Activated naive CD4-positive, alpha-beta T cell treated with anti-CD3 and anti-CD28 coated beads, Interleukin-2, amount 10 ng/mL, durations not matched to agents 7 days and 5 days (primary cell): ENCODE measurements around the gene IFT20.

Source experiments
- CTCF ChIA-PET: fragments of 350-600 bp; sonication (Branson Sonifier 250); formaldehyde crosslinking; loops from one replicate; lab custom pipeline; 2021; ENCODE audit warnings: antibody characterized with exemption; lab: Charles Lee
- DNase-seq: peaks from one replicate; pipeline ENCODE4 v3.0.0-alpha.2; 2020
- H3K27ac Mint-ChIP-seq: one replicate; pipeline ENCODE4 v1.8.0; 2021; ENCODE audit warnings: mild to moderate bottlenecking, moderate library complexity, mixed read lengths
- H3K27me3 Mint-ChIP-seq: one replicate; pipeline ENCODE4 v1.8.0; 2021; ENCODE audit warnings: mild to moderate bottlenecking, mixed read lengths
- H3K36me3 Mint-ChIP-seq: one replicate; pipeline ENCODE4 v1.8.0; 2021; ENCODE audit warnings: mixed read lengths
- H3K4me1 Mint-ChIP-seq: one replicate; pipeline ENCODE4 v1.8.0; 2021; ENCODE audit warnings: mixed read lengths
- H3K4me3 Mint-ChIP-seq: one replicate; pipeline ENCODE4 v1.8.0; 2021; ENCODE audit warnings: mild to moderate bottlenecking, moderate library complexity, mixed read lengths
- H3K9me3 Mint-ChIP-seq: one replicate; pipeline ENCODE4 v1.8.0; 2021; ENCODE audit warnings: mixed read lengths

The IFT20 gene

DNA sequence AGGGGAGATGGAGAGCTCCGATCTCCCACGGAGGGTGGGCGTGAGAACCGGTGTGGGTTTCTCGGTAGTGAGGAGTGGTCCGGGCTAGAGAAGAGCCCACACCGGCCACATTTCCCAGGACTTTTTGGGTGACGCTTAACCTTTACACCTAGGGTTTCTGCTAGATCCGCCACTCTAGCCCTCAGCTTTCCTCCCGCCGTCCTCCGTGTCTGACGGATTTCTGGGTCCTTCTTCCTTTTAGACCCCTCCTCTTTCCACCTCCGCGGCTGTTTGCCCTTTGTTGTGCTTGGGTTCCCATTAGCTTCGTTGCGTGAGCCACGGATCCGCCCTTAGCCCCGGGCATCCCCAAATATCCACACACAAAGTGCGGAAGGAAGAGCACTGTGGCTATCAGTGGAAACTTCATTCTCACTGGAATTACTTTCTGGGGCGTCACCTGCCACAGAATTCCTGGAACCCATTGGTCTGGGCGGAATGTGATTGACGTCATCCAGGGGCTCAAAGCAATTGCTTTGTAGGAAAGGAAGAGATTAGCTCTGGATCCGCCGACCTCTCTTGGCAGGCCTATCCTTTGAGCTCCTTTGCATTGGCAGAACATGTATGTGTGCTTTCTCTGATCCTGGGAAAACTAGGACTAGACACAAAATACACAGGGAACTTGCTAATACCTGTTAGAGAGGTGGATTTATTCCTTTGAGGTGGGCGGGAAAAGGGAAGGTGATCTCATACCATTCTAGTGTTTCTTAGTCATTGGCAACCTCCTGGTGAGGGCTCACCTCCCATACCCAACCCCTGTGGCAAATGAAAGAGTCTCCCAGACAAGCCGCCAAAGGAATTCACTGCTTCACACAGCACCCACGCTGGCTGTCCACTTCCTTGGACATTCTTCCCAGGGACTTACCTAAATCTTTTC is 943 bp upstream of the IFT20 start:
- Mint-ChIP-seq H3K9me3 (no peaks in the 10 kb centered on the region), H3K36me3 (peaks cover 10% of the 10 kb centered on the region), H3K27ac (peak overlapping the region; percentile 98), H3K4me1 (peaks cover 53% of the 10 kb centered on the region), H3K4me3 (peak overlapping the region; percentile 99), H3K27me3 (no peaks in the 10 kb centered on the region)
- peak; percentile 52 for DNase-seq
- CTCF ChIA-PET = interaction anchor here (0.8 to 1.7 kb wide), 4 partner anchors 10 to 103 kb away, joined by 3 to 10 read pairs (median 4); partner anchors contain the start of gene POLDIP2

DNA sequence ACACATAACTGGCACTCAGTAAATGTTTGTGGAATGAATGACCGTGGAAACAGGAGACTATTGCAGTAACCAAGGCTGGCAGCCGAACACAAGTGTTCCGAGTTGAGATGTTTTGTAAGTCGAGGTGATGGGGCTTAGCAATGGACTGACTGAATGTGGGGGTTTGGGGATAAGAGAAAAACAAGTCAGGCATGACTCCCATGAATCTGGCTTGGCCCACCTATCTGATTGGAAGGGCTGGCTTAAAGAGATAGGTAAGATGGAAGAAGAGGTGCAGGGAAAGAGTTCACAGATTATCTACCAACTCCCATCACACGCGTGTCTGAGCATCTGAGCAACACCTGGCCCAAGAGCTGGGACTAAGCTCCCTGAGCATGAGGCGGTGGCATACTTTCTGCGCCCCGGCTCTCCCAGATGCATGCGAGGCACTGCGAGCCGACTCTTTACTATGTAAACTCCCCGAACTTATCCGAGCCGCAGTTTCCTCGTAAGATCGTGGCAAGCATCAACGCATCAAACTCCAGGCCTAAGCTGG is 539 bp downstream of the IFT20 start:
- CTCF ChIA-PET = no interaction called here
- Mint-ChIP-seq H3K36me3 (peaks cover 6% of the 10 kb centered on the region), H3K27ac (peak overlapping the region; percentile 98), H3K9me3 (no peaks in the 10 kb centered on the region), H3K27me3 (no peaks in the 10 kb centered on the region), H3K4me3 (peak overlapping the region; percentile 99), H3K4me1 (peaks cover 53% of the 10 kb centered on the region)
- DNase-seq = no peak

DNA sequence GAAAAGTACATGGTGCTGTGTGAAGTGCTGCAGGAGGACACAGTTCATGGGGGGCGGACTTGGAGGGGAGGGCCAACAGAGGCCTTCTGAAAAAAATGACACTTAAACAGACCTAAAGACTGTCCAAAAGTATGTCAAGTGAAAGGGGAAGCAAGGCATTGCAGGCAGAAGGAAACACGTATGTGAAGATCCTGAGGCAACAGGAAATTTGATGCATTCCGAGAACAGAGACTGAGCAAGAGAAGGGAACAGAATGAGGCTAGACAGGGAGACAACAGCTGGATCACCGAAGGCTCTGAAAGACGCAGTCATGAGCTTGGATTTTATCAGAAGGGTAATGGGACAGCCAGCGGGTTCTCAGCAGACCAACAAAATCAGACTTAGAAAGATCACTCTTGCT is 1.1 kb downstream of the IFT20 start:
- no peak overlapping the region for H3K27ac Mint-ChIP-seq
- H3K27me3 Mint-ChIP-seq = no peaks in the 10 kb centered on the region
- DNase-seq = no peak
- CTCF ChIA-PET = interaction anchor here (0.6 kb wide), 1 partner anchor 24 kb away, joined by 3 read pairs; no protein-coding TSS in a partner anchor
- no peaks in the 10 kb centered on the region for H3K9me3 Mint-ChIP-seq
- H3K4me1 Mint-ChIP-seq = peaks cover 51% of the 10 kb centered on the region
- H3K4me3 Mint-ChIP-seq = peak overlapping the region; percentile 99
- peaks cover 4% of the 10 kb centered on the region for H3K36me3 Mint-ChIP-seq

GRCh38 chr17:28333083-28333746 is 2.1 kb downstream of the IFT20 start:
- no peak for DNase-seq
- no peaks in the 10 kb centered on the region for H3K9me3 Mint-ChIP-seq
- peaks cover 46% of the 10 kb centered on the region for H3K4me1 Mint-ChIP-seq
- no peaks in the 10 kb centered on the region for H3K27me3 Mint-ChIP-seq
- no peak overlapping the region for H3K4me3 Mint-ChIP-seq
- peaks cover 11% of the 10 kb centered on the region for H3K36me3 Mint-ChIP-seq
- CTCF ChIA-PET = interaction anchor here (0.6 kb wide), 1 partner anchor 25 kb away, joined by 3 read pairs; no protein-coding TSS in a partner anchor
- H3K27ac Mint-ChIP-seq = no peak overlapping the region

GRCh38 chr17:28331891-28332420 is 3.3 kb downstream of the IFT20 start:
- CTCF ChIA-PET = no interaction called here
- H3K27me3 Mint-ChIP-seq = no peaks in the 10 kb centered on the region
- no peak for DNase-seq
- peaks cover 17% of the 10 kb centered on the region for H3K36me3 Mint-ChIP-seq
- H3K27ac Mint-ChIP-seq = no peak overlapping the region
- no peak overlapping the region for H3K4me3 Mint-ChIP-seq
- H3K4me1 Mint-ChIP-seq = peaks cover 34% of the 10 kb centered on the region
- H3K9me3 Mint-ChIP-seq = no peaks in the 10 kb centered on the region

GRCh38 chr17:28330671-28331070 is 4.6 kb downstream of the IFT20 start:
- Mint-ChIP-seq H3K36me3 (peaks cover 22% of the 10 kb centered on the region), H3K4me1 (peaks cover 24% of the 10 kb centered on the region), H3K27ac (peak overlapping the region; percentile 28), H3K27me3 (no peaks in the 10 kb centered on the region), H3K9me3 (no peaks in the 10 kb centered on the region), H3K4me3 (no peak overlapping the region)
- DNase-seq = no peak
- CTCF ChIA-PET = no interaction called here

GRCh38 chr17:28328325-28328724 is 6.9 kb downstream of the IFT20 start:
- H3K4me3 Mint-ChIP-seq = no peak overlapping the region
- no peaks in the 10 kb centered on the region for H3K9me3 Mint-ChIP-seq
- H3K27me3 Mint-ChIP-seq = no peaks in the 10 kb centered on the region
- no peak overlapping the region for H3K27ac Mint-ChIP-seq
- H3K36me3 Mint-ChIP-seq = peaks cover 22% of the 10 kb centered on the region
- DNase-seq = no peak
- H3K4me1 Mint-ChIP-seq = peaks cover 2% of the 10 kb centered on the region
- CTCF ChIA-PET = no interaction called here

GRCh38 chr17:28327709-28328108 is 7.6 kb downstream of the IFT20 start:
- Mint-ChIP-seq H3K4me1 (peaks cover 4% of the 10 kb centered on the region), H3K9me3 (no peaks in the 10 kb centered on the region), H3K27ac (no peak overlapping the region), H3K36me3 (peaks cover 22% of the 10 kb centered on the region), H3K27me3 (no peaks in the 10 kb centered on the region), H3K4me3 (no peak overlapping the region)
- CTCF ChIA-PET = no interaction called here
- no peak for DNase-seq

- Mint-ChIP-seq H3K9me3 (no peaks in the 10 kb centered on the region), H3K4me1 (peaks cover 5% of the 10 kb centered on the region), H3K27ac (no peak overlapping the region), H3K27me3 (no peaks in the 10 kb centered on the region), H3K36me3 (peaks cover 24% of the 10 kb centered on the region), H3K4me3 (no peak overlapping the region)
- no peak for DNase-seq
- CTCF ChIA-PET = no interaction called here
Measured at GRCh38 chr17:28327031-28327607, 8.2 kb downstream of the IFT20 start.

DNA sequence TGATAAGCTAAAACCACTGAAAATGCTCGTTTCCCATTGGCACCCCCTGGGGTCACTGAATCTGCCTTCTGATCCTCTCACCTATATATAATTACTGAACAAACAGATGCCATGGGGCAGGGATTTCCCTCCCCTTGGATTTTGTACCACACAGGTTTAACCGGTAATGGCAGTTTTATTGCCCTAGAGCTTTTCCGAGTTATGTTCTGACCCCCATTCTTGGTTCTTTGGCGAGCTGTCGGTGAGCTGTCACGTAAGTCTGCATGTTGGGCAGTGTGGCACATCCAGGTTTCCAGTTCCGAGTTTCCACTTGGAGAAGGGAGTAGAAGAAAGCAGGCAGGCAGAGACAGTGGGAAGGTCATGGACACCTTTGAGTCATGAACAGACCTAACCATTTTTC is 9.2 kb downstream of the IFT20 start:
- Mint-ChIP-seq H3K27ac (no peak overlapping the region), H3K9me3 (no peaks in the 10 kb centered on the region), H3K4me3 (no peak overlapping the region), H3K36me3 (peaks cover 25% of the 10 kb centered on the region), H3K27me3 (no peaks in the 10 kb centered on the region), H3K4me1 (peaks cover 13% of the 10 kb centered on the region)
- CTCF ChIA-PET = no interaction called here
- no peak for DNase-seq

DNA sequence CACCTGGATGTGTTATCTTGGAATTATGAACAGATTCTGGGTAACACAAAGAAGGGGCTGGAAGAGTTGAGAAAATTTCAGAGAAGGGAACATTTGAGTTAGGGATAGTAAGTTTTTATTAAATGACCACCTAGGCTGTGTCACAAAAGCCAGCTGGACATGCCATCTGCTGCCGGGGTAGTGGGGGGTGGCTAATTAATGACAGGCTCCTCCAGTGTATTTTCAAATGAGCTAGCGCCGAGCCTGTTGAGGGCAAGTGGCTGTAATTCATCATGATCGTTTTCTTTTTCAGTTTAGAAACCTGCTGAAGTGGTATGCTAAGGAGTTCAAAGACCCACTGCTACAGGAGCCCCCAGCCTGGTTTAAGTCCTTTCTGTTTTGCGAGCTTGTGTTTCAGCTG is 10.1 kb downstream of the IFT20 start:
- DNase-seq = no peak
- peaks cover 29% of the 10 kb centered on the region for H3K36me3 Mint-ChIP-seq
- H3K27ac Mint-ChIP-seq = no peak overlapping the region
- H3K4me1 Mint-ChIP-seq = peaks cover 22% of the 10 kb centered on the region
- H3K9me3 Mint-ChIP-seq = no peaks in the 10 kb centered on the region
- no peak overlapping the region for H3K4me3 Mint-ChIP-seq
- H3K27me3 Mint-ChIP-seq = no peaks in the 10 kb centered on the region
- CTCF ChIA-PET = no interaction called here

DNA sequence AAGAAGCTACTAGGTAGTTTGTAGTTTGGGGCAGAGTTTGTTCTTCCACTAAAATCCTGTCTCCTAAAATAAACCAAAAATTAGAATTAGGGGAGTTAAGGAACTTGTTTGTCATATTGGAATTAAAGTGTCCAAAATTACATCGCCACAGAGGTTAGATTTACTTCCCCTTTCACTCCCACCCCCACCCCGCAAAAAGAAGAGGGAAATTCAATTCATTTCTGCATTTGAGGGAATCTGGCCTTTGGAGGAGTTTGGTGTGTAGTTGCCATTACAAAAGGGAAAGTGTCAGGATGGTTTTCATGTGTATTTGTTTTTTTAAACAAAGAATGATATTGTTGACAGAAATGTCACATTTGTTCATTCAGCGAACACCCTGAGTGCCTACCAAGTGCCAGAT is 10.5 kb downstream of the IFT20 start:
- Mint-ChIP-seq H3K4me1 (peaks cover 26% of the 10 kb centered on the region), H3K27ac (no peak overlapping the region), H3K36me3 (peaks cover 29% of the 10 kb centered on the region), H3K9me3 (no peaks in the 10 kb centered on the region), H3K4me3 (no peak overlapping the region), H3K27me3 (no peaks in the 10 kb centered on the region)
- CTCF ChIA-PET = no interaction called here
- DNase-seq = no peak

GRCh38 chr17:28324267-28324745 is 11.0 kb downstream of the IFT20 start:
- Mint-ChIP-seq H3K9me3 (no peaks in the 10 kb centered on the region), H3K27ac (no peak overlapping the region), H3K4me3 (no peak overlapping the region), H3K27me3 (no peaks in the 10 kb centered on the region), H3K36me3 (peaks cover 27% of the 10 kb centered on the region), H3K4me1 (peaks cover 29% of the 10 kb centered on the region)
- CTCF ChIA-PET = no interaction called here
- no peak for DNase-seq
